Testis (tissue), 3 donors: ENCODE results near the gene TEAD2. TPM values are rescaled to one million over a fixed set of nuclear protein-coding genes. Genes with fewer than 3 reads are reported as not detected.
"Not testable (repeated sequence)": the region's sequence is repeated elsewhere in the genome, so short reads cannot be mapped to it uniquely, and the experiment has no call there.

Source experiments
- DNase-seq: peaks from one replicate; pipeline ENCODE4 v3.0.0-alpha.2; 2019
- H3K27ac ChIP-seq, 2 donors: fragments of 200-600 bp; sonication (generic); one replicate each; pipeline ENCODE4 v1.5.1; 2019
- H3K27me3 ChIP-seq: fragments of 200-600 bp; sonication (generic); one replicate; pipeline ENCODE4 v1.5.1; 2019
- H3K36me3 ChIP-seq: fragments of 200-600 bp; sonication (generic); one replicate; pipeline ENCODE4 v1.5.1; 2017; ENCODE audit warnings: low read depth; ENCODE audit errors: missing control alignments
- H3K4me1 ChIP-seq: fragments of 200-600 bp; sonication (generic); one replicate; pipeline ENCODE4 v1.5.1; 2019
- H3K4me3 ChIP-seq, 2 donors: fragments of 200-600 bp; sonication (generic); one replicate each; pipeline ENCODE4 v1.5.1; 2017 to 2019
- H3K9me3 ChIP-seq: fragments of 200-600 bp; sonication (generic); one replicate; pipeline ENCODE4 v1.5.1; 2017
- POLR2A ChIP-seq: fragments of 450-650 bp; IDR thresholded peaks from one replicate; pipeline ENCODE4 v1.6.1; 2017; ENCODE audit warnings: antibody characterized with exemption, mild to moderate bottlenecking, moderate library complexity
- WGBS, 2 donors: methylation state at CpG; one replicate each; pipeline ENCODE4 v1.1.5; 2018; 5-methylcytosine and 5-hydroxymethylcytosine counted together
- intact Hi-C: fragments of 100-400 bp; cut with DNase I; formaldehyde crosslinking; loops from one replicate; pipeline ENCODE4 v1.15.1; 2023; ENCODE audit warnings: low total_unique reads
- polyA plus RNA-seq: library from polyadenylated mRNA; stranded (reverse); fragments of 350-450 nt; fragmentation: Illumina TruSeq; extraction: RNeasy Lipid Tissue Mini Kit (QIAGEN cat#74804); gene quantifications from one replicate; pipeline ENCODE4 v1.2.3, GENCODE V29; 2014; ENCODE audit warnings: low read depth, low replicate concordance; ENCODE audit not compliant: insufficient read depth
- total RNA-seq, 2 donors: library from RNA; depleted of rRNA; stranded (reverse); fragments of >200 nt; gene quantifications; one replicate each; pipeline ENCODE4 v1.2.3, GENCODE V29; 2016
- TF ChIP-seq, protein P1 (sequence below), 3 experiments: fragments of 450-650 bp in 2 of 3; fragments of 200-600 bp in 1 of 3; sonication (generic) in 1 of 3; IDR thresholded peaks; one replicate each; pipeline ENCODE4 v1.5.1; 2016 to 2019; ENCODE audit warnings: antibody characterized with exemption in 3 of 3, mild to moderate bottlenecking in 2 of 3, moderate library complexity in 1 of 3

The TEAD2 gene
- total and polyA plus RNA-seq, 3 donors from 2014 or later = 12.6 to 29.6 (median 20.8) TPM

DNA sequence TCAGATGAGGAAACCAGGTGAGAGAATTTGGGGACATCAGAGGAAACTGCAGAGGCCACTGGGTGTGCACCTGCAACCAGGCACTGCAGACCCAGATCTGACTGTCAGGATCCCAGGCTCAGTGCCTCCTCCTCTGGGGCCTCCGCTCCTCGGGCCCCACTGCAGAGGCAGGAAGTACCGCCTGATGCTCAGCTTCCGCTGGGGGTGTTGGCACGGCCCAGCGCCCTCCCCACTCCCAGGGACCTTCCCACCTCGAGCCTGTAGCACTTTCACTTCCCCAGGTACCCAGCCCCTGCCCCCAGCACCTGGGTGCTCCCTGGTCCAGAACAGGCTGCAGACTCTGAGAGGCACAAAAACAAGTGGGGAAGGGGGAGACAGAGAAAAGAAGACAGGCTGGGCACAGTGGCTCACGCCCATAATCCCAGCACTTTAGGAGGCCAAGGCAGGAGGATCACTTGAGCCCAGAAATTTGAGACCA lies 28.4 kb downstream of the TEAD2 start:
- Histone ChIP-seq H3K4me3 (no peak overlapping the region), H3K9me3 (no peaks in the 10 kb centered on the region), H3K27me3 (no peaks in the 10 kb centered on the region), H3K4me1 (peaks cover 4% of the 10 kb centered on the region), H3K27ac (no peak overlapping the region), H3K36me3 (no peaks in the 10 kb centered on the region)
- 65 to 71% methylated on average over 8 of the region's 8 CpGs for WGBS, 2 donors
- TF ChIP-seq POLR2A = no peak
- TF ChIP-seq, protein P1, sequence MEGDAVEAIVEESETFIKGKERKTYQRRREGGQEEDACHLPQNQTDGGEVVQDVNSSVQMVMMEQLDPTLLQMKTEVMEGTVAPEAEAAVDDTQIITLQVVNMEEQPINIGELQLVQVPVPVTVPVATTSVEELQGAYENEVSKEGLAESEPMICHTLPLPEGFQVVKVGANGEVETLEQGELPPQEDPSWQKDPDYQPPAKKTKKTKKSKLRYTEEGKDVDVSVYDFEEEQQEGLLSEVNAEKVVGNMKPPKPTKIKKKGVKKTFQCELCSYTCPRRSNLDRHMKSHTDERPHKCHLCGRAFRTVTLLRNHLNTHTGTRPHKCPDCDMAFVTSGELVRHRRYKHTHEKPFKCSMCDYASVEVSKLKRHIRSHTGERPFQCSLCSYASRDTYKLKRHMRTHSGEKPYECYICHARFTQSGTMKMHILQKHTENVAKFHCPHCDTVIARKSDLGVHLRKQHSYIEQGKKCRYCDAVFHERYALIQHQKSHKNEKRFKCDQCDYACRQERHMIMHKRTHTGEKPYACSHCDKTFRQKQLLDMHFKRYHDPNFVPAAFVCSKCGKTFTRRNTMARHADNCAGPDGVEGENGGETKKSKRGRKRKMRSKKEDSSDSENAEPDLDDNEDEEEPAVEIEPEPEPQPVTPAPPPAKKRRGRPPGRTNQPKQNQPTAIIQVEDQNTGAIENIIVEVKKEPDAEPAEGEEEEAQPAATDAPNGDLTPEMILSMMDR (IDR thresholded peaks at IDR 0.05) = no peak
- intact Hi-C loops = no loop called here
- DNase-seq = no peak

DNA sequence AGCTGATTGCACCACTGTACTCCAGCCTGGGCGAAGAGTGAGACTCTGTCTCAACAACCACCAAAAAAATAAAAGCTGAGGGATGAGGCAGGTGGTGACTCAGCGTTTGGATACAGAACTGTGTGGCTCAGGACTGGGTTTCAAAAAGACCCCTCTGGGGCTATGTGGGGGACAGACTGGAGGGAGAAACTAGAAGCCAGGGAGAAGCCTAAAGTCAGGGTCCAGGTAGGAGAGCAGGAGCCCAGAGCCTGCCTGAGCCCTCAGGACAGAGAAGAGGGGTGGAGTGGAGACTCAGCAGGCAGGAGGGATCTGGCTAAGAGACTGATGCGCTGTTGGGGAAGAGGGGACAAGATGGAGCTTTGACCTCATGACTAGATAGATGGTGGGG lies 28.8 kb downstream of the TEAD2 start:
- Histone ChIP-seq H3K4me1 (peaks cover 1% of the 10 kb centered on the region), H3K27ac (no peak overlapping the region), H3K27me3 (no peaks in the 10 kb centered on the region), H3K4me3 (no peak overlapping the region), H3K36me3 (no peaks in the 10 kb centered on the region), H3K9me3 (no peaks in the 10 kb centered on the region)
- DNase-seq = no peak
- WGBS, 2 donors = 84% methylated on average over 3 of the region's 3 CpGs
- TF ChIP-seq, protein P1 (IDR thresholded peaks at IDR 0.05) = no peak
- TF ChIP-seq POLR2A = no peak
- intact Hi-C loops = no loop called here

DNA sequence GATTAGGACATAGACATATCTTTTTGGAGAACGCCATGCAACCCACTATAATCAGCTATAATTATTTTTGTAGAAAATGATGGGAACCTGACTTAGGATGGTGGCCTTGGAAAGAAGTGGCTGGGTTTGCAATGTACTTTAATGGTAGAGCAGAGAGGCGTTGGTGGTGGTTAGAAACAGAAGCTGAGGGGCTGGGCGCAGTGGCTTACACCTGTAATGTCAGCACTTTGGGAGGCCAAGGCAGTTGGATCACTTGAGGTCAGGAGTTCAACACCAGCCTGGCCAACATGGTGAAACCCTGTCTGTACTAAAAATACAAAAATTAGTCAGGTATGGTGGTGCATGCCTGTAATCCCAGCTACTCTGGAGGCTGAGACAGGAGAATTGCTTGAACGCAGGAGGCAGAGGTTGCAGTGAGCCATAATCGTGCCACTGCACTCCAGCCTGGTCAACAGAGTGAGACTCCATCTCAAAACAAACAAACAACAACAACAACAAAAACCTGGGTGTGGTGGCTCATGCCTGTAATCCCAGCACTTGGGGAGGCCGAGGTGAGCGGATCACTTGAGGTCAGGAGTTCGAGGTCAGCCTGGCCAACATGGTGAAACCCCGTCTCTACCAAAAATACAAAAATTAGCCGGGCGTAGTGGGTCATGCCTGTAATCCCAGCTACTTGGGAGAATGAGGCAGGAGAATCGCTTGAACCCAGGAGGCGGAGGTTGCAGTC lies 29.4 kb downstream of the TEAD2 start:
- WGBS, 2 donors = 88 to 94% methylated on average over 13 of the region's 13 CpGs
- H3K9me3 ChIP-seq, H3K27ac ChIP-seq, DNase-seq, H3K36me3 ChIP-seq, H3K4me1 ChIP-seq, H3K4me3 ChIP-seq, H3K27me3 ChIP-seq, intact Hi-C loops: not testable (repeated sequence)

DNA sequence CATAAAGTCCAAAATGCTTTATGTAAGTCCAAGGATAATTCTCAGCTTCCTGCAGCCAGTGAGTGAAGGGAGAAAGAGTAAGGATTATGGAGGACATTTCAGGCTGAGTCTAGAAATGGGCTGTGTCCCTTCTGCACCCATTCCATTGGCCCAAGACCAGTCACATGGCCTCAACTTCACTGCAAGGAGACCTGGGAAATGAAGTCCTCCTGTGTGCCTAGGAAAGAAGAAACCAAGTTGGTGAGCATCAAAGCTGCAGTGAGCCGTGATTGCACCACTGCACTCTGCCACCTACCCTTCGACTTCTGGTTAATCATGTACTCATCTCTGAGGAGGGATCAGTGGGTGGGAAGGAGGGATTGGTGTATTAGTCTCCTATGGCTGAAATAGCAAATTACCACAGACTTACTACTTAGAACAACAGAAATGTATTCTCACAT lies 30.6 kb downstream of the TEAD2 start:
- no peaks in the 10 kb centered on the region for H3K9me3 ChIP-seq
- TF ChIP-seq, protein P1 (IDR thresholded peaks at IDR 0.05) = no peak
- TF ChIP-seq POLR2A = no peak
- H3K27ac ChIP-seq = no peak overlapping the region
- intact Hi-C loops = no loop called here
- peak; percentile 64 for DNase-seq
- 80 to 100% methylated on average over 2 of the region's 2 CpGs for WGBS, 2 donors
- H3K4me1 ChIP-seq = no peaks in the 10 kb centered on the region
- H3K27me3 ChIP-seq = no peaks in the 10 kb centered on the region
- no peak overlapping the region for H3K4me3 ChIP-seq
- H3K36me3 ChIP-seq = no peaks in the 10 kb centered on the region

DNA sequence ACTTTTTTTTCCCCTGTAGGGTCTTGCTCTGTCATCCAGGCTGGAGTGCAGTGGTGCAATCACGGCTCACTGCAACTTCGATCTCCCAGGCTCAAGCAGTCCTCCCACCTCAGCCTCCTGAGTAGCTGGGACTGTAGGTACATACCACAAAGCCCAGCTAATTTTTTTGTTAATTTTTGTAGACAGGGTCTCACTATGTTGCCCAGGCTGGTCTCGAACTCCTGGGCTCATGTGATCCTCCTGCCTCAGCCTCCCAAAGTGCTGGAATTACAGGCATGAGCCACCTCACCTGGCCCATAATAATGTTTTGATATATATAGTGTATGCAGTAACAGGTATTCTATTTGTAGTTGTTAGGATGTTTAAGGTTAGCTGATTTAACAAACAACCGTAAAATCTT lies 31.0 kb downstream of the TEAD2 start:
- intact Hi-C loops, DNase-seq: not testable (repeated sequence)
- WGBS, 2 donors = 93 to 97% methylated on average over 4 of the region's 4 CpGs

DNA sequence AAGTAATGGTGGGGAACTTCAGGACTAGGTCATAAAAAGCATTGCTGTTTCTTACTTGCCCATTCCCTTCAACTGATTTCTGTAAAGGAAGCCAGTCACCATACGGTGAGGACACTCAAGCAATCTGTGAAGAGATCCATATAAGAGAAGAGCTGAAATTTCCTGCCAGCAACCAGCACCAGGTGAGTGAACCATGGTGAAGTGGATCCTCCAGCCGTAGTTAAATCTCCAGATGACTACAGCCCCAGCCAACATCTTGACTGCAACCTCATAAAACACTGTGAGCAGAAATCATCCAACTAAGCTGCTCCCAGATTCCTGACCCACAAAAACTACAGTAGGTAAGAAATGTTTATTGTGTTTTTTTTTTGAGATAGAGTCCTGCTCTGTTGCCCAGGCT lies 33.5 kb downstream of the TEAD2 start:
- TF ChIP-seq POLR2A = no peak
- TF ChIP-seq, protein P1 (IDR thresholded peaks at IDR 0.05) = no peak
- 90 to 94% methylated on average over 2 of the region's 2 CpGs for WGBS, 2 donors
- Histone ChIP-seq H3K4me3 (no peak overlapping the region), H3K27me3 (no peaks in the 10 kb centered on the region), H3K4me1 (no peaks in the 10 kb centered on the region), H3K36me3 (no peaks in the 10 kb centered on the region), H3K27ac (no peak overlapping the region), H3K9me3 (no peaks in the 10 kb centered on the region)
- no peak for DNase-seq
- intact Hi-C loops = no loop called here

More for the DNA sequence above, 31.0 kb downstream of the TEAD2 start:
- not testable (repeated sequence) for H3K36me3 ChIP-seq, H3K9me3 ChIP-seq, H3K4me1 ChIP-seq, H3K27ac ChIP-seq, H3K27me3 ChIP-seq, H3K4me3 ChIP-seq
